Stimulated activated CD4-positive, alpha-beta T cell treated with anti-CD3 and anti-CD28 coated beads, Interleukin-12 subunit alpha, Interleukin-12 subunit beta, amount 100 ng/mL, for 24 hours (primary cell): Measurements from ENCODE around the gene EIF4G1.

Experiments used
- DNase-seq, 2 experiments: peaks; one replicate each; pipeline ENCODE4 v3.0.0-alpha.2; 2020; ENCODE audit warnings: low read depth in 2 of 2

The EIF4G1 gene

DNA sequence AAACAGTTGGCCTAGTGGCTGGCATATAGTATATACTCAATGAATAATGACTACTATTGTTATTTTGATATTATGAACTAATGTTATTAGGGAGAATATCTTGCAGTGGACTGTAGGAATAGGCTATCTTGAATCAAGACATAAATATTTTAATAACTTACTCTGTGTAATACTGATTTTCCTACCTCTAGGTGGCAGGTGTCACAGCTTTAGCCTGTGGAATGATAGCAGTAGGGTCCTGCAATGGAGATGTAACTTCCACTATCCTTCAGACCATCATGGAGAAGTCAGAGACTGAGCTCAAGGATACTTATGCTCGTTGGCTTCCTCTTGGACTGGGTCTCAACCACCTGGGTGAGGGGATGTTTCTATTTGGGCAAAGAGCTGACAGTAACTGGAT lies 8.8 kb upstream of the EIF4G1 start:
- no peak for DNase-seq

DNA sequence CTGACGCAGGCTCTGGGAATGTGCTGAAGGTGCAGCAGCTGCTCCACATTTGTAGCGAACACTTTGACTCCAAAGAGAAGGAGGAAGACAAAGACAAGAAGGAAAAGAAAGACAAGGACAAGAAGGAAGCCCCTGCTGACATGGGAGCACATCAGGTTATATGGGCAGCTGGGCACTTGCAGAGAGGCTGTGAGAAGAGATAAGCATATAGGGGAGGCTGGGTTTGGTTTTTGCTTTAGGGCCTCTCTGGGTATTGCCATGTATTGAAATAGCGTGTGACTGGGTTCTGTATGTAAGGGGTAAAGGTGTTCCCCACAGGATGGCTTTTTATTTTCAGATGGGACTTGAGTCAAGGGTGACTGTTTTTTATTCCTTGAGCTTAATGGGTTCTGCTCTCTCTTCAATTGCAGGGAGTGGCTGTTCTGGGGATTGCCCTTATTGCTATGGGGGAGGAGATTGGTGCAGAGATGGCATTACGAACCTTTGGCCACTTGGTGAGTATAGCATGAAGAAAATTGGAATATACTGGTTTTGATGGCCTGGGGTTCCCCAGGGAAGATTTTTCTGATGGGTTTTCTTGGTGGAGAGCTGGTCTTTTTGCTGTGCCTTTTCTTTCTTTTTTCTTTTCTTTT lies 7.9 kb upstream of the EIF4G1 start:
- DNase-seq: no peak

- DNase-seq: no peak
Observed at GRCh38 chr3:184307915-184308314, 6.5 kb upstream of the EIF4G1 start.

- DNase-seq: no peak
Observed at GRCh38 chr3:184308744-184309143, 5.7 kb upstream of the EIF4G1 start.

DNA sequence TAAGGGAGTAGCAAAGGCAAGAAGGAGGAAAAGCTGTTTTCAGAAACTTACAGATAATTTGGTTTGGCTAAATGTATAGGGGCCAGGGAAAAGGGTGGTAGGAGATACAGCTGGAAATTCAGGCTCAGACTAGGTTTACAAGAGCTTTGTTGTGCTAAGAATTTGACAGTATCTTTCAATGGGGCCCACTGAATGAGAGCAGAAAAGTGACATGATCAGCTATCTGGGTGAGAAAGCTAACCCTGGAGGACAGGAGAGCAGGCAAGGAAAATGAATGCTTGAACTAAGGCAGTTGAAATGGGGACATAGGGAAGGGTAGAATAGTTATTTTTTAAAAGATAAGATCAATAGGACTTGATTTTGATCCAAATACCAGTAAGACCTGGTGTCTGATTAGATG lies 2.8 kb upstream of the EIF4G1 start:
- DNase-seq: no peak

- DNase-seq: peak in 1 of 2 experiments; percentile 36
Observed at GRCh38 chr3:184314700-184315542, 515 bp downstream of the EIF4G1 start.

DNA sequence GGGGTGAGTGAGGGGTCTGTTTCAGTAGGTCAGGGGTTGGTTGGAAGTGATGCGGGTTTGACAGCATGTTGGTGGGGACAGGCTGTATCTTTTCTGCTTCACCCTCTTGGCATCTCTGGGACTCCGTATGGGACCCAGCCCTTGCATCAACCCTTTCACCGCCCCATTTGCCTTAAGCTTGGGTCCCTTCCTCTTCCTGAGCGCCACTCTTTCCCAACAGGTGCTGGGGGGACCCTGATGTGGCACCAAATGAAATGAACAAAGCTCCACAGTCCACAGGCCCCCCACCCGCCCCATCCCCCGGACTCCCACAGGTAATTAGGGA lies 1.1 kb downstream of the EIF4G1 start:
- no peak for DNase-seq

- DNase-seq: no peak
Observed at GRCh38 chr3:184315871-184316661, 1.7 kb downstream of the EIF4G1 start.

DNA sequence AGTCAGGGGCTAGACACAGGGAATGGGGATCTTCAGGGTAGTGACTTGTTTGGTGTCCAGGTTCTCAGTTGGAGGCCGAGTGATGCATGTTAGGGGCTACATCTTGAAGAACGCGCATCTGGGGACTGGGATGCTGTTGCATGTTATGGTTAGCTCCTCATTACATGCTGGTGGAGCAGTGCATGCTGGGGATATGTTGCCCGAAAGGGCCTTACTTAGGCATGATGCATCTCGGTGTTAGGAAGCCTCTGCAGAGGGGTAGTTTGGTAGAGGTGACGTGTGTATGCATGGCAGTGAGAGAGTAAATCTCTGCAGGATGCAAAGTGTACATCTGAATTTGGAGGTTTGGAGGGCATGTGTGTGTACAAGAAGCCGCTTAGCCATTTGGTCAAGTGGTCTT lies 2.4 kb downstream of the EIF4G1 start:
- no peak for DNase-seq

DNA sequence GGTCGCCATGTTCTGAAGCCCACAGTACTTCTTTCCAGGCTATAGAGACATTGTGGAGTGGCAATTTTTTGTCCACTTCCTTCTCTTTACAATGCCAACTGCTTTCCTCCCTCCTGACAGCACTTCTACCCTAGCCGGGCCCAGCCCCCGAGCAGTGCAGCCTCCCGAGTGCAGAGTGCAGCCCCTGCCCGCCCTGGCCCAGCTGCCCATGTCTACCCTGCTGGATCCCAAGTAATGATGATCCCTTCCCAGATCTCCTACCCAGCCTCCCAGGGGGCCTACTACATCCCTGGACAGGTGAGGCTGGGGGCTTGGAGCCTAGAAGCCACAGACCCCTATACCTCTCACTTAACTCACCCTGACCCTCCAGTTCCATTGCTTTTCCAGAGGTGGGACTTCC lies 2.8 kb downstream of the EIF4G1 start:
- no peak for DNase-seq

DNA sequence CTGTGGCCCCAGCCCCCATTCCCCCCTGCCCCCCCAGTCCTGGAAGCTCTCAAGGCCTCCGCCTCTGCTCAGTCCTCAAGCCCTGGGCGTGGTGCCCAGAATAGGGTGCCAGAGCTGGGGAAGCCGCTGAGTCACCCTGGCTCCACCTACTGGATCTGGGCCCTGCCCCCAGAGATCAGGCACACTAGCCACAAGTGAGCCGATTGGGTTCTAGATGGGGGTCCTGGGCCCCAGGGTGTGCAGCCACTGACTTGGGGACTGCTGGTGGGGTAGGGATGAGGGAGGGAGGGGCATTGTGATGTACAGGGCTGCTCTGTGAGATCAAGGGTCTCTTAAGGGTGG lies 5.7 kb downstream of the EIF4G1 start:
- peak in 1 of 2 experiments; percentile 42 for DNase-seq

DNA sequence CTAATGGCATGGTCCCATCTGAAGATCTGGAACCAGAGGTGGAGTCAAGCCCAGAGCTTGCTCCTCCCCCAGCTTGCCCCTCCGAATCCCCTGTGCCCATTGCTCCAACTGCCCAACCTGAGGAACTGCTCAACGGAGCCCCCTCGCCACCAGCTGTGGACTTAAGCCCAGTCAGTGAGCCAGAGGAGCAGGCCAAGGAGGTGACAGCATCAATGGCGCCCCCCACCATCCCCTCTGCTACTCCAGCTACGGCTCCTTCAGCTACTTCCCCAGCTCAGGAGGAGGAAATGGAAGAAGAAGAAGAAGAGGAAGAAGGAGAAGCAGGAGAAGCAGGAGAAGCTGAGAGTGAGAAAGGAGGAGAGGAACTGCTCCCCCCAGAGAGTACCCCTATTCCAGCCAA lies 7.3 kb downstream of the EIF4G1 start:
- no peak for DNase-seq

GRCh38 chr3:184322731-184323487 lies 8.5 kb downstream of the EIF4G1 start:
- no peak for DNase-seq

DNA sequence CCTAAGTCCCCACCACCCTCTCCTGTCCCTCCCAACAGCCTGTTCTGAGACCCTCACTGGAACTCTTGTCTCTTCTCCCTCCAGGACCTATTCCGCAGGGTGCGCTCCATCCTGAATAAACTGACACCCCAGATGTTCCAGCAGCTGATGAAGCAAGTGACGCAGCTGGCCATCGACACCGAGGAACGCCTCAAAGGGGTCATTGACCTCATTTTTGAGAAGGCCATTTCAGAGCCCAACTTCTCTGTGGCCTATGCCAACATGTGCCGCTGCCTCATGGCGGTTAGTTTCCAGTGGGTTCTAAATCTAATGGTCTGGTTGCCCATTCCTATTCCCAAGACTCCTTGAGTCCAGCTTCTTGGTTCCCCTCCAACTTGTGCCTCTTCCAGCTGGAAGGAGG lies 9.3 kb downstream of the EIF4G1 start:
- no peak for DNase-seq

- DNase-seq: no peak
Observed at GRCh38 chr3:184325269-184325668, 10.9 kb downstream of the EIF4G1 start.

GRCh38 chr3:184325715-184326369 lies 11.4 kb downstream of the EIF4G1 start:
- no peak for DNase-seq

- no peak for DNase-seq
Observed at GRCh38 chr3:184327171-184327570, 12.8 kb downstream of the EIF4G1 start.

- no peak for DNase-seq
Observed at GRCh38 chr3:184328516-184328915, 14.1 kb downstream of the EIF4G1 start.

DNA sequence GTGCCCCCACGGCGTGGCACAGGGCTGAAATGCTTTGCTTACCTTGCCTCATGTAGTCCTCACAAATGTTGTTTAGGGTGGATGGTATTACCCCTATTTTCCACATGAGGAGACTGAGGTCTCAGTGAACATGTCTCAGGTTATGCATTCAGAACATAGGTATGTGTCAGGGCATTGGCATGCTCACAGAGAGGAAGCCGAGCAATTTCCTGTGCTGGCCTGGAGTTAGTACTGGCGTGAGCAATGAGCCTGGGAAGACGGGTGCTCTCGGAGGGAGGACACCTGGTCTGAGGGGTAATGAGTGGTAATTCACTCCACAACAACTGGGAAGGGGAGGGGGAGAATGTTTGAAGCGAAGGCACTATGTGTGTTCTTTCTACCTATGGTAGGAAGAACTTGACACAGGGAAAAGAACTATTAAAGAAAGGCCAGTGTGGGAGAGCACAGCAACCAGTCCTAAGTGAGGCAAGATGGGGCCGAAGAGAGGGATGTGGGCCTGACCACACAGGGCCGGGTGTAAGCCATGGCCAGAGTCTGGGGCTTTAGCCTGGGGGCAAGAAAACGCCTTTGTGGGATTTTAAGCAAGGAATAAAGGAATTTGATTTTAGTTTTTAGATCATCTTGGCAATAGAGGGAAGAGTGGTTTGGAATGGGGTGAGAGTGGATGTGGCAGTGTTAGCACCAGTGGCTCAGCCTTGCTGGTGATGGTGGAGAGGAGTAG lies 18.1 kb downstream of the EIF4G1 start:
- DNase-seq: no peak

GRCh38 chr3:184333190-184333589 lies 18.8 kb downstream of the EIF4G1 start:
- DNase-seq: no peak

GRCh38 chr3:184333700-184334099 lies 19.3 kb downstream of the EIF4G1 start:
- no peak for DNase-seq
